GM18867 (cell line): Measurements from ENCODE around the gene YEATS4.
"Not testable (repeated sequence)": the region's sequence is repeated elsewhere in the genome, so short reads cannot be mapped to it uniquely, and the experiment has no call there.

Experiments used
- ATAC-seq: cut with Tn5 transposase; IDR thresholded peaks from one replicate; pipeline ENCODE4 v1.9.1; 2021; ENCODE audit warnings: mild to moderate bottlenecking, moderate library complexity; ENCODE audit not compliant: unreplicated experiment

Gene YEATS4

DNA sequence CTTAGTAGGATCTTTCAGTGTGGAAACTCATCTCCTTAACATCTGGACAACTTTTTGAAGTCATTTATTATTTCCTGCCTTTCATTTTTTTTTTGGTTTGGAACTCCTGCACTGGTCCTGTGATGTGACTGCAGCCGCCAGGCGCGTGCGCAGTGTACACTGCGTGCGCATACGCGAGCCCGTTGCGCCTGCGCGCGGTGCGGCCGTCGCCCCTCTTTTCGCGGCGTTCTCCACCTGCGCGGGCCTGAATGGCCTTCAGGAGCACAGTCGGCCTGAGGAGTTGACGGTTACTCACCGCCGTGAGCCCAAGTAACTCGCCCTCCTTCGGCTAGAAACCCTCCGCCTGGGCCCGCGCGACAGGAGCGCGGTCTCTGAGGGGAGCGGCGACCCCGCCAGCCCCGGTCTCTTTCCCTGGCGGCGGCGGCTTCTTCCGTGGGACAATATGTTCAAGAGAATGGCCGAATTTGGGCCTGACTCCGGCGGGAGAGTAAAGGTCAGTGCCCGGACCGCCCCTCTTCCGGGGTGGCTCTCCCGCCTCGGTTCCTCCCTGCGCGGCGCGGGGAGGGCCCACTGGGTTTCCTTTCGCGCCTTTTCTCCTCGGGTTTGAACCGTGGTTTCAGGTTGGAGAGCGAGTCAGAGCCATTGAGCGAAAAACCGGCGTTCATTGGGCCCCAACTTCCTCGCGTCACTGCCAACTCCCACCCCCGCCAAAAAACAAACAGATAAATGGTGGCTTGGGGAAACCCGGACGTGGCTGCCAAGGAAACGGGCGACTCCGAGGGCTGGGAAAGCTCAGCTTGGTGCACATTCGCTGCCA, at the start of gene YEATS4:
TSS of gene YEATS4 (plus strand) at position 213 of the 817 bp plus-strand sequence. CDS start at position 443, 230 bp downstream.
- peak; percentile 82 for ATAC-seq

DNA sequence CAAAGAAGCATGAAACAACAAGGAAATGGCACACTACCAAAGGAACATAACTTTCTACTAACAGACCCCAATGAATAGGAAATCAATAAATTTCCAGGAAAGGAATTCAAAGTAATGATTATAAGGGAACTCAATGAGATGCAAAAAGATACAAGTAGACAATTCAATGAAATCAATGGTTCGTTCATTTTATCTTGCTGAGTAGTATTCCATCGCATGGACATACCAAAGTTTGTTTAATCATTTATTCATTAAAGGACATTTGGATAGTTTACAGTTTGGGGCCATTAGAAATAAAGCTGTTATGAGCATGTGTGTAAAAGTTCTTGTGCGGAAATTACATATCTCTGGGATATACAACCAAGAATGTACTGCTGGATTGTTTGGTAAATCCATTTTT, 46.3 kb upstream of the YEATS4 start:
- no peak for ATAC-seq

DNA sequence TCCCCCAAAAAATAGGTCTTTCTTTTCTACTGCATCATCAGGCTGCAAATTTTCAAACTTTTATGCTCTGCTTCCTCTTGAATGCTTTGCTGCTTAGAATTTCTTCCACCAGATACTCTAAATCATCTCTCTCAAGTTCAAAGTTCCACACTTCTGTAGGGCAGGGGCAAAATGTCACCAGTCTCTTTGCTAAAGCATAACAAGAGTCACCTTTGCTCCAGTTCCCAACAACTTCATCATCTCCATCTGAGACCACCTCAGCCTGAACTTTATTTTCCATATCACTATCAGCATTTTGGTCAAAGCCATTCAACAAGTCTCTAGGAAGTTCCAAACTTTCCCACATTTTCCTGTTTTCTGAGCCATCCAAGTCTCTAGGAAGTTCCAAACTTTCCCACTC, 42.8 kb upstream of the YEATS4 start:
- not testable (repeated sequence) for ATAC-seq

DNA sequence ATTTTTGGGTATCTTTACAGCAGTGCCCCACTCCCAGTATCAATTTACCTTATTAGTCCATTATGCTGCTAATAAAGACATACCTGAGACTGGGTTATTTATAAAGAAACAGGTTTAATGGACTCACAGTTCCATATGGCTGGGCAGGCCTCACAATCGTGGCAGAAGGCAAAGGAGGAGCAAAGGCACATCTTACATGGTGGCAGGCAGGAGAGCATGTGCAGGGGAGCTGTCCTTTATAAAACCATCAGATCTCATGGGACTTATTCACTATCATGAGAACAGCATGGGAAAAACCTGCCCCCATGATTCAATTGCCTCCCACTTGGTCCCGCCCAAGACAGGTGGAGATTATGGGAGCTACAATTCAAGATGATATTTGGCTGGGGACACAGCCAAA, 42.3 kb upstream of the YEATS4 start:
- ATAC-seq = not testable (repeated sequence)

DNA sequence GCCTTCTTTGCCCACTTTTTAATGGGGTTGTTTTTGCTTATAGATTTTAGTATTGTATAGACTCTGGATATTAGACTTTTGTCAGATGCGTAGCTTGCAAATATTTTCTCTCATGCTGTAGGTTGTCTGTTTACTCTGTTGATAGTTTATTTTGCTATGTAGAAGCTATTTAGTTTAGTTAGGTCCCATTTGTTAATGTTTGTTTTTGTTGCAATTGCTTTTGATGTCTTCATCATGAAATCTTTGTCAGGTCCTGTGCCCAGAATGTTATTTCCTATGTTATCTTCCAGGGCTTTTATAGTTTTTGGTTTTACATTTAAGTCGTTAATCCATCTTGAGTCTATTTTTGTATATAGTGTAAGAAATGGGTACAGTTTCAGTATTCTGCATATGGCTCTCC, 41.3 kb upstream of the YEATS4 start:
- no peak for ATAC-seq

DNA sequence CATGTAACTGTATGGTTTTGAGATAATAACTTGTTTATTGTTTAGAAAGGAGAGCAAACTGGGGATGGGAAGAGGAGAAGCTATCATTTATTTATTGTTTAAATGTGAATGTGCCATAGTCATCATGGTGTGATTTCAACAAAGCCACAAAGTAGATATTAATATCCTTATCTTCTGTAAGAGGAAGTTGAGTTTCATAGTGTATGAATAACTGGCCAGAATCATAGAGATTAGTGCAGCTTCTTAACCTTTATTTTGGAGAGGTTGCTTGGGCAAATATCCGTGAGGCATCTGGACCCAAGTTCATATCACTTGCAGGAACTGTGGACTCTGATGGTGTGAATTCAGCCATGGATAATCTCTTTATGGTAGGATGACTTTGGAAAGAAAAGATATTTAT, 38.2 kb upstream of the YEATS4 start:
- ATAC-seq = no peak

DNA sequence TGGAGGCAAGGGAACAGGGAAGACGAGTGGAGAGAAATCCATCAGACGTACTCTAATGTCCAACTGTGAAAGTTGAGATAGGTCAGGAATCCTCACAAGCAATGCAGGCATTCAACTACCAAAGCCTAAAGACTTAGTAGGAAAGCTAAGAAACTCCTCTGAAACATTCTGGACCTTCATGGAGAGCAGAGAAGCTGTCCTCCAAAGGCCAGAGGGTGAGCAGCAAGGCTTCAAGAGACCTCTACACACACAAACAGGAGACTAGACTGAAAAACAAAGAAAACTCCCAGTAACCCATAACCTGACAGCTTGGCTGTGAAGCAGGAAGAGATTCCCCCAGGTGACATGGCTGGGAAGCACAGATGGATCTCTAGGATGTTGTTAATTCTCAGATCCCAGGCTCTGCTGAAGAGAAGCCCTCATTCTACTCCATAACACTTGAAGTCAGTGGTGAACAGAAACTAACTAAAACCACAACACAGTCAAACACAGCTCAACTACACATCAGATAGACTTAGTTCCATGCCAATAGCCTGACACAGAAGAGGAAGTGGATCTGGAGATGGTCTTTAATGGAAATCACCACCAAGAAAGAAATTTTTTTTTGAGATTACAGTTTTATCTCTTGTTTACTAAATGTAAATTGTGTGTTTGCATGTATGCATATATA, 34.6 kb upstream of the YEATS4 start:
- peak; percentile 81 for ATAC-seq

DNA sequence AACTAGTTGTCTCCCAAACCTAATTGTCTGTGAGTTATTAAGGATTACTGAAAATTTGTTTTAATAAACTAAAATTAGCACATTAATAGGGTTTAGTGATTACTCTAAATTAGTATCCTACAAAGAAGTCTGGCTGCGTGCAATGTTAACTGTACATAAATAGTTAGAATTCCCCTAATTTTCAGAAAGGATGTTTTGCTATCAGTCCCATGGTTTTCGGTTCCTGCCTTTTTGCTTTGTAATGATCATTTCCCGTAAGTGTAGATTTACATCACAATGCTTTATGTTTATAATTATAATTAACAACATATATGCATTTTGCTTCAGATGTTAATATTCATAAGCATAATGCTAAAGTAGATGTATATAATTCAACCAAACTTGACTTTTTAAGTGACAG, 31.1 kb upstream of the YEATS4 start:
- no peak for ATAC-seq

DNA sequence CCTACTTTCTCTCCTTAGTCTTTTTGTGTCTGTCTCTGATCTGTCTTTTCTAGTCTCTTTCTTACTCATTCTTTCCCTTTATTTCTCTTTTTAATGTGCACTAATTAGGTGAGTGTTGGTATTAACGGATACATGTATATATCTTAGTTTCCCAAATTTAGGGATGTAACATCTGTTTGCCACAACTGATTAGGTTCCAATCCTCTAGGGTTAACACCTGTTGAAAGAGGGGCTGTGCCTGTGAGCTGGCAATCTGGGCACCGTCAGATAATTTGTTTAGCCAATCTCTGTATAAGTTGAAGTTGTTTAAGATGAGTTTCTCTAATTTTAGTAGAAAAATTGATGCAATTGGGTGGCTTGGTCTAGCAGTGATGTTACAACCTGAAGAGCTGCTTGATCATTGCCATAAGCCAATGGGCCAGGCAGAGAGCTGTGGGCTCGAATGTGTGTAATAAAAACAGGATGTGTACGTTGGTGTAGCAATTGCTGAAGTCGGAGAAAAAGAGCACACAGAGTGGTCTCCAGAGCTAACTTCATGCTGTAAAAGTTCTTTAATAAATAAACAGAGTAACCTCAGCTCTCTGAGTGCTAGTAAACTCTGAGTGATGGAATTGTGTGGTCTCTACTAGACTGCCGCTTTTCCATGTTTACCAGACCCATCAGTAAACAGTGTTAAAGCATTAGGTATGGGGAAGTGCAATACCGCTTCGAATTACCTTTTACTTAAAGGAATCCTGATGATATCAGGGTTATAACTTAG, 29.7 kb upstream of the YEATS4 start:
- ATAC-seq = no peak

DNA sequence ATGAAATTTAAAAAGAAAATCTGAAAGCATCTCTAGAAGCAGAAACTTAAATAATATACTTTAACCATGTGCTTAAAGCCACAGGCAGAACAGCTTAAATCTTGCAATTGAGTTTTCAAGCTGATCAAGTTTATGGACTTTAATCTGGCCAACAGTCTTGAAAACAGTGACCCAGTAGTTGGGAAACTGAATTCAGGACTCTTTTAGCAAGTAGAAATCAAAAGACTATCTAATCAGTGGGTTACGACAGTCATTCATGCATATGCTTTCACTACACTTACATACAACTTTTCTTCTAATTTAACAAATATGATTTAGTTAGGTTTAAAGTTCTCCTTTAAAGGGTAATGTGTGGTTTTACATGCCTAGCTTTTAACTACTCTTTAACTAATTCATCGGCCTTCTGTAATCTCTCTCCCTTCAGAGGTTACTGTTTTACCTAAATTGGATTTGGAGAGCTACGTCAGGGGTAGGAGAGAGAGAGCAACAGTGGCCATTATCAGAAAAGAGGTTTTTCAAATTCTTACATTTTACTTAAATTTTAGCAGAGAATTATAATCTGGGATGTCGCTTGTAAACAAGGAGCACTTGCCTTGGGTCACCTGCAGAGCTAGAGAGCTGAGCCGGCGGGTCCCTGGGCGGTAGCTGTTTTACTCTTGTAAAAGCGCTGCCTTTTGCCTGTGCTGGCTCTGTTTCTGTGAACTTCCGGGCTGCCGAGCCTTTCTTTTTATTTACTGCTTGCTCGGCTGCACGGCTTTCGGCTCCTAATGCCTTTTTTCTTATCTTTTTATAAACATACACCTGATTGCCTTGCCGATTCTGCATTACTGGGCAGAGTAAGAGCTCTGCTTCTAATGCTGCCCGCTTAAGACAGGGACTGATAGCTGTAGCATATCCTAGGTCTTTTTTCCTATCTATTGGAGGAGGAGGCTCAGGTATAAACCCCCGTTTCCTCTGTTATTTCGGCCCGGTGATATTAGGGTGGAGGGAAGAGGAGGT, 28.8 kb upstream of the YEATS4 start:
- peak; percentile 81 for ATAC-seq

DNA sequence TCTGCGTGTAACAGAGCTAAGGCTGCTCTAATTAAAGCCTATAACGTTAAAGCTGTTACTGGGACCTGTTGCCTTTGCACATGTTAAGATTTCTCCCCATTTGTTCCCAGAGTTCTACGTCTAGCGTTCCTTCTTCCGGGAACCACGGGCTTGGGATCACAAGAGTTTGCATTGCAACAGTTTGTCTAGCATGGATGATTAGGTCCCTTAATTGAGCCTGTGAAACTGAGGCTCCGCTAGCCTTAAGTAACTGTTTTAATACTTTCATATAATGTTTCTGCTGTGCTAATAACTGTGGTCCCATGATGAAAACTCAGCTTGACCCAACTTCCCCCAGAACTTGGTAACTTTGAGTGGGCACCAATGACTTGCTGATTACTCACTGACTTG, 28.0 kb upstream of the YEATS4 start:
- ATAC-seq = no peak

DNA sequence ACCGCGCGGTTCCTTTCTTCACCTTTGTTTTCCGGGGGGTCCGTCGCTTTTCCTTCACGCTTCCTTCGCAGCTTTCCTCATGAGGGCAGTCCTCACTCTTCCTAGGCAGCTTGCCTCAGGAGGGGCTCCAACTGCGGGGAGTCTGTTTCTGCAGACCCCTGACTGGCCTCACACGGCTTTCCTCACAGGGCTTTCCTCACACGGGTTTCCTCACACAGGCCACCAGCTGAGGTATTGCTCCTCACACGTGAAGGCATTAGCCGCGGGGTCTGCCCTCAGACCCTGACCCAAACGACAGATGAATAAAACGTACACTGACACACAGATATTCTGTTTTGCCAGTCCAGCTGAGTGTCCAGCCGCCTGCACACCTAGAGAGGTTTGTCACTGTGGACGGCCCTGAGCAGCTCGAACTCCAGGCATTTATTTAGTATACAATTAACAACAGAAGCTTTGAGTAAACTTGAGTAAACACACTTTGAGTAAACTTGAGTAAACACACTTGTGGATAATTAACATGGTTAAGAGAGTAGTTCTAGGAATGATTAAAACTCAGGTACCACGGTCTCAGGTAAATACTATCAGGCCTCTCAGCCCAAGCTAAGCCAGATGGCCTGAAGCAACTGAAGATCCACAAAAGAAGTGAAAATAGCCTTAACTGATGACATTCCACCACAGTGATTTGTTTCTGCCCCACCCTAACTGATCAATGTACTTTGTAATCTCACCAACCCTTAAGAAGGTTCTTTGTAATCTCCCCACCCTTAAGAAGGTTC, 27.4 kb upstream of the YEATS4 start:
- ATAC-seq = no peak

DNA sequence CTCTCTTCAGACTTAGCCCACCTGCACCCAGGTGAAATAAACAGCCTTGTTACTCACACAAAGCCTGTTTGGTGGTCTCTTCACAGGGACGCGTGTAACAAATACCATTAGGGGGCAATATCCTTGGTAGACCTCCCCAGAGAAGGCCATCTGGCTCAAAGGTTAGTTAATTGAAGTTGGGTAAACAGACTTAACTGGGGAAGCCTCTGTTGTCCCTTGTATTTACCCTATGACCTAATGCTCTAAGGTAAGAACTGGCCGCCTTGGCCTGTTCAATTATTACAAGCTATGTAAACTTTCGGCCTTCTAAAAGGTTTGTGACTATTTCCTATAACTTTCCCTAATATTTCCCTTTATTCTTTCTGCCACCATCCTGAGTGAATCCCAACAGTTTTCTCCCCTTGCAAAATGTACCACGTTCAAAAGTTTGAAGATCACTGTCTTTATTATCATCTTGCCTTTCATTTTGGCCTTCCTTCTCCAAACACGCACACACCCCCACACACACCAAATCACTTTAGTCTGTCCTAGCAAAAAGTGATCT, 26.7 kb upstream of the YEATS4 start:
- ATAC-seq = no peak

DNA sequence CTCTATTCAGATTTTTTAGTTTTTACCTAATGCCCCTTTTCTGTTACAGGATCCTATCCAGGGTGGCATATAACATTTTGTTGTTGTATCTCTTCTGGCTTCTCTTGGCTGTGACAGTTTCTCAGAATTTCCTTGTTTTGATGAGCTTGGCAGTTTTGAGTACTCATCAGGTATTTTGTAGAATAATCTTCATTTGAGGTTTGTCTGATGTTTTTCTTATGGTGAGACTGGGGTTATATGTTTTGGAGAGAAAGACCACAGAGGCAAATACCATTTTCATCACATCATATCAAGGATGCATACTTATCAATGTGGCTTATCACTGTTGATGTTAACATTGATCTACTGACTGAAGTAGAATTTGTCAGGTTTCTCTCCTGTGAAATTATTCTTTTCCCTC, 25.4 kb upstream of the YEATS4 start:
- ATAC-seq = no peak

DNA sequence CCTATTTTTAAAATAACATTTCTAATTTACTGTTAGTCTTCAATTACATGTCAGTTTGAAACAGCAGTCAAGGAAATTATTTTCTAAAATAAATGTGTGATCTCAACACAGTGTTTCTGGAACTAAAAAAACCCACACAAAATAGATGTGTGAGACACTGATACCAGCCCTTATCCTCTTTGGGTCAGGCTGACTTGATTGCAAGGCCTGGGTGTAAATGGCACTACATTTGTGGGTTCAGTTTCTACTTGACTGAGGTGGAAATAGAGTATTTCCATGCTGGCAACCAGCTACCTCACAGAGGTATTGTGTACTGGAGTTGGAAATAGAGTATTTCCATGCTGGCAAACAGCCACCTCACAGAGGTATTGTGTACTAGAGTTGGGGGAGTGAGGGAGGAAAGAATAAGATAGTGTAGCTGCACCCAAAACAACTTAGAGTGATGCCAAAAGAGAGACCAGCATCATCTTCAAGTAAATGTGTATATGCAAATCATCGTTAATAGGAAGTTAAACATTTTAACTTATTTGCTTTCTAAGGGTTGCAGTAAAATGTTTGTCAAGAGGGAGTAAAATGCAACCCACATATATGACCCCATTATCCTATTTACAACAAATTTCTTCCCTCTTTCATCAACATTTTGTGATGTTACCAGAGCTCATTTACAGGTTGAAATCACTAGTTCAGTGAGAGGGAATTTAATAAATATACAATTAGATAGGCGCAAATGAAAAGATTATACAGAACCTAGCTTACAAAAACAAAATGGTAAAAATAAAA, 22.0 kb upstream of the YEATS4 start:
- peak; percentile 69 for ATAC-seq

DNA sequence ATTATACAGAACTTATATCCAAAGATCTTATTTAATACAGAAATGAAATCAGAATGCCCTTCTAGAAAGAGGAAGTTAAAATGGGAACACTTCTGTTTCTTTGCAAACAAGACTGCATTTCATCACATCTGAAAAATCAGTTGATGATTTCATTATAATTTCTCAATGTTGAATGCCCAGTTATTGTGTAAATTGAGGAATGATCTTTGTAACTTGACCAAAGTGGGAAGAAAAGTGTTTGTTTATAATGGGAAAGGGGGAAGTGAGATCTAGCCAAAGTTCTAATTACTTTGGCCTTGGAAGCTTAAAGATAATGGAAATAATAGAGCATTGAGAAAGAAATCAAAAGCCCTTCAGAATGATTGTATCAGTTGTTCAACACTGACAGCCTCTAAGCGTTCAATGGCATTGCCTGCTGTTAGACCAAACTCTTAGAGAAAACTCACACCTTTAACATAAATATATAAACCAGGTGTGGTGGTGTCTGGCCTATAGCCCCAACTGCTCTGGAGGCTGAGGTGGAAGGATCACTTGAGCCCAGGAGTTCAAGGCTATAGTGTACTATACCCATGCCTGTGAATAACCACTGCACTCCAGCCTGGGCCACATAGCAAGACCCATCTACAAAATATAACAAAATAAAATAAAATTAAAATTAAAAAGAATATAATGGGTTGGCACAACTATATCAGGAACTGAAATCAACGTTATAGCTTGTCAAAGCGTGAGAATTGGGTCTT, 21.3 kb upstream of the YEATS4 start:
- no peak for ATAC-seq

DNA sequence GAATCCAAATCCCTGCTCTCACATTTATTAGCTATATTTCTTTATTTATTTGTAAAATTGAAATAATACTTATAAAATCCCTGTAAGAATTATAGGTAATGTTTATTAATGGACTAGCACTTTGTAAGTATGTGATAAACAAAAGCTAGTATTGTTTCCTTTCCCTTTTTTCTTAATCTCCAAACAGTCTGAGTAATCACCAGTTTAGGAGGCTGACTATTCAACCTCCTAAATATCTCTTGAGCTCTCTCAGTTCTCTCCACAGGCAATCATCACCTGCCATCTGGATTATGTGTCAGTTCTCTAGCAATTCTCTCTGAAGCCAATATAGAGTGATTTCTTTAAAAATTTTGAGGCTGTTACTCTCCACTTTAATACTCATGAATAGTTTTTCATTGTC, 20.6 kb upstream of the YEATS4 start:
- ATAC-seq = no peak

DNA sequence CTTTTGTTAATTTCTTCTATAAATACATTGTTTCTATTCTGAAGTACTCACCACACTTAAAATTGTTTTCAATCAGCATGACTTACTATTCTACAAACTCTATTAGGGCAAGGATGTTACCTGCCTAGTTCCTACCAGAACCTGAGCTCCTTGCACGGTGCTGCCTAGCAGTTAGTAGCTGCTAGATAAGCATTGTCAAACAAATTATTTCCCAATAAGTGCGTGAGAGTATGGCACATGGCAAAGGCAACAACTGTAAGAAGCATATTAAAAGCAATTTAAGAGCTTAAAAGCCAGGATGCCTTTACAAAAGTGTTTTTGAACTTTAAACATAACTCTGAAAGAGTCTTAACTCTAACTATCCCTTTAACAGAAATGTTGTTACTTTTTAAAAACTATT, 19.5 kb upstream of the YEATS4 start:
- ATAC-seq = no peak
